ENCODE measurements around the gene RANBP3.

The RANBP3 gene

DNA sequence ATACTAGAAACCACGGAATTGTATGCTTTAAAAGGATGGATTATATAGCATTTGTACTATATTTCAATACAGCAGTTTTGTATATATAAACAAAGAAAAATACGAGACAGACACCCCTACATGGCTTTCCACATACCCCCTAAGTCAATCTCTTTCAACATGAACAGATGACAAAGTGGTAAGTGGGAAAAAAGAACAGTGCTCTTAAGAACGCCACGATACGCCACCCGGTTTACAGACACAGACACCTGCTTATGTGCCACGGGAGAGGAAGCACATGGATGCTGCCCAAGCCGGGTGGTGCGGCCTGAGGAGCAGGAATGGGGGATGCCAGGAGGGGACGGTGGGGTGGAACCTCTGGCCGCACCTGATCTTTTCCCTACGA lies 55.8 kb downstream of the RANBP3 start:
- TF ChIP-seq CTCF (conservative IDR thresholded peaks at IDR 0.05; ENCODE audit: control insufficient read depth, insufficient read depth, low read depth, low read length) = no peak
- no peak for DNase-seq (ENCODE audit: low read depth)
- no peak overlapping the region for H3K4me3 ChIP-seq (ENCODE audit: control insufficient read depth, low read depth, low read length)

- no peak overlapping the region for H3K4me3 ChIP-seq (ENCODE audit: control insufficient read depth, low read depth, low read length)
- no peak for TF ChIP-seq CTCF (conservative IDR thresholded peaks at IDR 0.05; ENCODE audit: control insufficient read depth, insufficient read depth, low read depth, low read length)
- DNase-seq (ENCODE audit: low read depth) = no peak
Observed at GRCh38 chr19:5921516-5922160, 56.3 kb downstream of the RANBP3 start.

- no peak for DNase-seq (ENCODE audit: low read depth)
- no peak overlapping the region for H3K4me3 ChIP-seq (ENCODE audit: control insufficient read depth, low read depth, low read length)
- TF ChIP-seq CTCF (conservative IDR thresholded peaks at IDR 0.05; ENCODE audit: control insufficient read depth, insufficient read depth, low read depth, low read length) = no peak
Observed at GRCh38 chr19:5918463-5919079, 59.4 kb downstream of the RANBP3 start.

DNA sequence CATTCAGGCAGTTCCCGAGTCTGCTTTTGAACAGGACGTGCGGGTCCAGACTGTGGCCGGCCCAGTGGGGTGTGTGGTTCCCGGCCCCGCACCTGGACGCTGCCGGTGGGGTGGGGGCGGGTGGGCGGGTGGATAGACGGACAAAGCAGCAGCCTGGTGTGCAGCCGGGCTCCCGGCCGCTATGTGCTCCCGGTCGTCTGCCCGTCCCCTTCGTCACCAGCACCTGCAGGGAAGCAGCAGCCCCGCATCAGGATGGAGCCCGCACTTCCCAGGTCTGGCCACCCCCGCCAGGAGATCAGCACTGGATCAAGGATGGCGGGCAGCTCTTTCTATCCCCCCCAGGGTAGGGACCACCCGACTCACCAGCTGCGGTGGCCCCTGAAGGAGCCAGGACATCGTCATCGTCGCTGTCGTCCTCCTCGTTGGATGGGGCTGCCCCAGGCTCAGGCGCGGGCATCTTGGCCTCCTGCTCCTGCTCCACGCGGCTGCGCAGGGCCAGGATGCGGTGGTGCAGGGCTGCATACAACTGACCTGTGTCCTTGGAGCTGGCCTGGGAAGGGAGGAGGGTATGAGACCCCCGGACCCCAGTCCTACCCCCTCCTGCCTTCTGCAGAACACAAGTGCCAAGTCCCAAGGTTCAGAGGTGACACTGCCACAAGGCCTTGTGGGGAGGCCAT lies 60.4 kb downstream of the RANBP3 start:
- no peak for TF ChIP-seq CTCF (conservative IDR thresholded peaks at IDR 0.05; ENCODE audit: control insufficient read depth, insufficient read depth, low read depth, low read length)
- no peak for DNase-seq (ENCODE audit: low read depth)
- no peak overlapping the region for H3K4me3 ChIP-seq (ENCODE audit: control insufficient read depth, low read depth, low read length)

- no peak for TF ChIP-seq CTCF (conservative IDR thresholded peaks at IDR 0.05; ENCODE audit: control insufficient read depth, insufficient read depth, low read depth, low read length)
- no peak for DNase-seq (ENCODE audit: low read depth)
- no peak overlapping the region for H3K4me3 ChIP-seq (ENCODE audit: control insufficient read depth, low read depth, low read length)
Observed at GRCh38 chr19:5916181-5916708, 61.7 kb downstream of the RANBP3 start.

- H3K4me3 ChIP-seq (ENCODE audit: control insufficient read depth, low read depth, low read length) = no peak overlapping the region
- no peak for DNase-seq (ENCODE audit: low read depth)
- TF ChIP-seq CTCF (conservative IDR thresholded peaks at IDR 0.05; ENCODE audit: control insufficient read depth, insufficient read depth, low read depth, low read length) = no peak
Observed at GRCh38 chr19:5915782-5916165, 62.2 kb downstream of the RANBP3 start.
